ENCODE measurements around the gene HELZ. TPM values are rescaled to one million over a fixed set of nuclear protein-coding genes. Genes with fewer than 3 reads are reported as not detected.

The HELZ gene
- total RNA-seq, 1 experiment from 2014 or later: 31.3 TPM

DNA sequence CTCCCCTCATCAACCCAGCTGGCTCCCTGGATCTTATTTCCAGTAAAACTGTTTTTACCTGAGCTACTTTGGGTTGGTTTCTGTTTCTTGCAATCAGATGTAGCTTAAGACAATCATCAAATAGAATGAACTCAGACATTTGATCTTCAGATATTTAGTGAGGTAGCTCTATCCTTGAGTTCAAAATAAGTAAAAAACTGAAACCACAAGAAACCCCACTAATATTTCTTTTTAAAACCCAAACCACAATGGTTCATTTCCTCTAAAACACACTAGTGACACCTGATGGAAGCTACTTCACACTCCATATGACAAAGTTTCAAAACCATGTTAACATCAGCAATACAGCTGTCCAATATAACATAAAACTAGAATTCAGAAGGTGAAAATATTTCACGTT lies 162.9 kb downstream of the HELZ start:
- Histone ChIP-seq H2AFZ (ENCODE audit: low read length) (no peak overlapping the region), H3K4me3 (ENCODE audit: low read length) (no peak overlapping the region), H3K9me2 (replicated peaks; ENCODE audit: low read length) (no peaks in the 10 kb centered on the region), H3K9me3 (ENCODE audit: low read length) (no peaks in the 10 kb centered on the region), H3K27ac (ENCODE audit: low read length) (no peak overlapping the region), H3K36me3 (ENCODE audit: low read depth, low read length) (peaks cover 8% of the 10 kb centered on the region; the same call in 1 of the 2 replicates), H3K79me2 (ENCODE audit: low read length) (no peaks in the 10 kb centered on the region), H3K4me2 (ENCODE audit: low read length) (no peak overlapping the region), H3K27me3 (ENCODE audit: low read length) (no peaks in the 10 kb centered on the region), H3K9ac (ENCODE audit: low read length) (no peak overlapping the region), H4K20me1 (ENCODE audit: low read length) (no peaks in the 10 kb centered on the region), H3K4me1 (ENCODE audit: insufficient read depth, low read length) (no peaks in the 10 kb centered on the region), H3F3A (ENCODE audit: low read length, unreplicated experiment) (no peaks in the 10 kb centered on the region)
- ChIA-PET CTCF (interaction anchor here (1.3 kb wide), 1 partner anchor 167 kb away, joined by 5 read pairs; no protein-coding TSS in a partner anchor), POLR2A (ENCODE audit: unreplicated experiment) (no interaction called here)
- ATAC-seq (no peak), DNase-seq (no peak)
- peak; percentile 39; the same call in 1 of the 2 replicates for TF ChIP-seq CTCF (conservative IDR thresholded peaks at IDR 0.05; ENCODE audit: low read depth, low read length)
- no peak for TF ChIP-seq EZH2phosphoT487 (IDR thresholded peaks at IDR 0.05; ENCODE audit: borderline replicate concordance, low read length)
- BruUV-seq (replicated peaks): no TSS peak
- intact Hi-C loops (cut with micrococcal nuclease): no loop called here

DNA sequence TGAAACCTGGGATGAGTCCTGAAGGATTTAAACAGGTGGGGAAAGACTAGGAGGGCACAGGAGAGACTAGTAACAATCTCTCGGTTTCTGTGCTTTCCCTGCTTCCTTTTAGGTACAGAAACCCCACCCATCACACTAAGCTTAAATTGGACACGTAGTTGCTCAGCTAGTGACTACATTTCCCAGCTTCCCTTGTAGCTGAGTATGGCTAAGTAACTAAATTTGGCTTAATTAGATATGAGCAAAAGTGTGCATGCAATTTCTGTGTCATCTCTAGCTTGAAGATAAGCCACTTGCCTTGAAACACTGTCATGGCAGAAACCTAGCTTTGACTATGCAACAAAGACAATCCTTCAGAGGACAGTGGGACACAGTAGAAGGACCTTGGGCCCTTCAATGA lies 164.2 kb downstream of the HELZ start:
- intact Hi-C loops (cut with micrococcal nuclease): no loop called here
- H3K36me3 ChIP-seq (ENCODE audit: low read depth, low read length): peaks cover 5% of the 10 kb centered on the region; the same call in 1 of the 2 replicates
- H3K9me3 ChIP-seq (ENCODE audit: low read length): no peaks in the 10 kb centered on the region
- no peaks in the 10 kb centered on the region for H3K9me2 ChIP-seq (replicated peaks; ENCODE audit: low read length)
- H4K20me1 ChIP-seq (ENCODE audit: low read length): no peaks in the 10 kb centered on the region
- H3K9ac ChIP-seq (ENCODE audit: low read length): no peak overlapping the region
- DNase-seq (no peak), ATAC-seq (no peak)
- H3K4me1 ChIP-seq (ENCODE audit: insufficient read depth, low read length): no peaks in the 10 kb centered on the region
- H3K4me3 ChIP-seq (ENCODE audit: low read length): no peak overlapping the region
- H2AFZ ChIP-seq (ENCODE audit: low read length): no peak overlapping the region
- CTCF ChIA-PET: no interaction called here
- no peaks in the 10 kb centered on the region for H3K27me3 ChIP-seq (ENCODE audit: low read length)
- H3K79me2 ChIP-seq (ENCODE audit: low read length): no peaks in the 10 kb centered on the region
- BruUV-seq (replicated peaks): no TSS peak
- no peak overlapping the region for H3K27ac ChIP-seq (ENCODE audit: low read length)
- H3F3A ChIP-seq (ENCODE audit: low read length, unreplicated experiment): no peaks in the 10 kb centered on the region
- TF ChIP-seq CTCF (conservative IDR thresholded peaks at IDR 0.05; ENCODE audit: low read depth, low read length) (no peak), EZH2 (IDR thresholded peaks at IDR 0.05; ENCODE audit: low read length, unreplicated experiment) (no peak)
- H3K4me2 ChIP-seq (ENCODE audit: low read length): no peak overlapping the region
- POLR2A ChIA-PET (ENCODE audit: unreplicated experiment): no interaction called here

DNA sequence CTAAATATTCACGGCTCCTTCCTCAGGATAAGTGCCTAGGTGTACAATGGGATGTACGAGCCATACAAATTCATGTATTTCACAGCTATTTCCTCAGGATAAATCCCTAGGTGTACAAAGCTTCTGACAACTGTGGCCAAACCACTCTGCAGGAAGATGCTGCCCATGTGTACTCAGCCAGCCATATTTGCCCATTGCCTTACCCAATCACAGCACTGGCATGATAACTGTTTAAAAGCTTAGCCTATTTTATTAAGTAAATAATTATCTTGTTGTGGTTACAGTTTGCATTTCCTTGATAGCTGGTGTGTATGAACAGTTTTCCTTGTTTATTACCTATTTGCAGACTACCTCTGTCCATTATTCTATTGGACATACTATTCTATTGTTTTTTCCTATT lies 165.5 kb downstream of the HELZ start:
- H3K4me3 ChIP-seq (ENCODE audit: low read length): no peak overlapping the region
- DNase-seq (no peak), ATAC-seq (no peak)
- intact Hi-C loops (cut with micrococcal nuclease): no loop called here
- H3K9me2 ChIP-seq (replicated peaks; ENCODE audit: low read length): no peaks in the 10 kb centered on the region
- H3F3A ChIP-seq (ENCODE audit: low read length, unreplicated experiment): no peaks in the 10 kb centered on the region
- ChIA-PET POLR2A (ENCODE audit: unreplicated experiment) (no interaction called here), CTCF (no interaction called here)
- no peak overlapping the region for H3K4me2 ChIP-seq (ENCODE audit: low read length)
- H3K36me3 ChIP-seq (ENCODE audit: low read depth, low read length): peaks cover 5% of the 10 kb centered on the region; the same call in 1 of the 2 replicates
- H3K27ac ChIP-seq (ENCODE audit: low read length): no peak overlapping the region
- no peaks in the 10 kb centered on the region for H3K4me1 ChIP-seq (ENCODE audit: insufficient read depth, low read length)
- H3K9me3 ChIP-seq (ENCODE audit: low read length): no peaks in the 10 kb centered on the region
- no peaks in the 10 kb centered on the region for H4K20me1 ChIP-seq (ENCODE audit: low read length)
- no peak for TF ChIP-seq EZH2phosphoT487 (IDR thresholded peaks at IDR 0.05; ENCODE audit: borderline replicate concordance, low read length)
- no peak for TF ChIP-seq CTCF (conservative IDR thresholded peaks at IDR 0.05; ENCODE audit: low read depth, low read length)
- no peak for TF ChIP-seq EZH2 (IDR thresholded peaks at IDR 0.05; ENCODE audit: low read length, unreplicated experiment)
- BruUV-seq (replicated peaks): no TSS peak
- H3K27me3 ChIP-seq (ENCODE audit: low read length): no peaks in the 10 kb centered on the region
- H2AFZ ChIP-seq (ENCODE audit: low read length): no peak overlapping the region
- H3K79me2 ChIP-seq (ENCODE audit: low read length): no peaks in the 10 kb centered on the region
- no peak overlapping the region for H3K9ac ChIP-seq (ENCODE audit: low read length)

Data from PC-3 (cell line).